NCI-H526 (cell line): Measurements from ENCODE around the gene LRR1.

ENCODE experiments used
- DNase-seq, 2 experiments: peaks; one replicate each; lab custom pipeline; 2025; lab: John Stamatoyannopoulos, UW

The LRR1 gene

DNA sequence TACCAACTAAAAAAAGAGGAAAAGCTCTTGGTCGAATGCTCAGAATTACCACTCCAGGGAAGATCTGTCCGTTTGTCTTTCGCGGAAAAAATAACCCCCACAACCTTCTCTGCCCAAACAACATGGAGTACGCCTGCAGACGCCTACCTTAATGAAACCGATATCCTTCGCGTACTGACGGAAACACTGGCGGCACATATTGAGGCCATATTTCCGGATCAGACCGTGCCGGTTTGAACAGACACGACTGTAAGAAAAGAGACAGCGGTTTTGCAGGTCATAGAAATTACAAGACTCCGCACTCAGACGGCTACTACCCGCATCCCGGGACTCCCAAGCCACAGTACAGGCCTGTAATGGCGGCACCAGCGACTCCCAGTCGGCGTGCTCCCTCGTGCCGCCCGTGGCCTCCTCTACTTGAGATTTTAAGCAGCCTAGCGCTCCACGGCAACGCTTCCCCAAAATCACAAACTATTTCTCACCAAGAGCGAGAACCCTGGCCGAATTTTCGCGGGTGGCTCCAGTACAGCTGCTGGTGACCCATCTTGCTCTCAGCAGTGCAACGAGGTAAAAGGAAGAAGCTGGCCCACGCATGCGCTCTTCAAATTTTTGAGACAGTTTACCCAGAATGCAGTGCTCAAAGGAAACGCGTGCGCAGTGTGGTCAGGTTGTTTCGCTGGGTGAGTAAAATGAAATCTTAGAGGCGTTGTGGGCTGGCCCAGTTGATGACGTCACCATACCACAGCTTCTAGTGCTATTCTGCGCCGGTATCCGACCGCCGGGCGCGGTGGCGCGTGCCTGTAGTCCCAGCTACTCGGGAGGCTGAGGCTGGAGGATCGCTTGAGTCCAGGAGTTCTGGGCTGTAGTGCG lies 12.7 kb upstream of the LRR1 start, which contains the start of gene RPS29:
TSS of gene RPS29 (minus strand) at position 578 of the 870 bp plus-strand sequence. CDS start at position 544, 34 bp downstream.
- peak; percentile 97 to 99 for DNase-seq

DNA sequence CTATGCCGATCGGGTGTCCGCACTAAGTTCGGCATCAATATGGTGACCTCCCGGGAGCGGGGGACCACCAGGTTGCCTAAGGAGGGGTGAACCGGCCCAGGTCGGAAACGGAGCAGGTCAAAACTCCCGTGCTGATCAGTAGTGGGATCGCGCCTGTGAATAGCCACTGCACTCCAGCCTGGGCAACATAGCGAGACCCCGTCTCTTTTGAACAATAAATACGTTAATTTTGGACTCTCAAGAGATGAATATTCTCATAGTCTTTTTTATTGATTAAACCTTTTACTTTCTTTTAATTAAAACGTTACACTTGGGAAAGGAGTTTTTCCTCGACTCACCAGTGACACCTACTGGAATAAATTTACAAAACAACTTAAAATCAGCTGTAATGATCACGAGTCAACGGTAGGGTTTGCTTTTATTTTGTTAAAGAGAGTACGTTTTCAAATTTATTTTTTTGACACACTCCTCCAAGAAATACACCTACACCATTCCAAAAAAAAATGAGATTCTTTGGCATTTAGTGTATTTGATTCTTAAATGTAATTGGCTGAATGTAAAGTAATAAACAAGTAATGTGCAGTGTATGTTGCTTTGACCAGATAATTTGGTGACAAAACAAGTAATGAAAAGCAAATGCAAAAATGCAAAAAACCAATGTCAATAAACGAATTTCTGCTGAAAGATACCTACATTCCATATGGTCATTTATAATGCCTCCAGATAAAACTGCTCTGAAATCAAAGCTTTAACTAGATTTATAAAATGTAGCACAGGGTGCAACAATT lies 11.9 kb upstream of the LRR1 start:
- peak; percentile 68 to 79 for DNase-seq

DNA sequence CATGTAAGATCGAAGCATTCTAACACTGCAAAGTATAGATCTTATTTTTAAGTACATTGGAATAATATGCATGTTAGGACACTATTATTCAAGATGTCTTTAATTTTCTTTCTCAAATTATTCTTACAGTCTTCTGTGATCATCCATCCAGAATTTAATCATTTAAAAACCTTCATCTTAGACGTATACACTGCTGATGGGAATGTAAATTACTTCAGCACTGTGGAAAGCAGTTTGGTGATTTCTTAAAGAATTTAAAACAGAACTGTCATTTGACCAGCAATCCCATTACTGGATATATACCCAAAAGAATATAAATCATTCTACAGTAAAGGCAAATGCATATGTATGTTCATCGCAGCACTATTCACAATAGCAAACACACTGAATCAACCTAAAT lies 9.4 kb upstream of the LRR1 start:
- DNase-seq = no peak

DNA sequence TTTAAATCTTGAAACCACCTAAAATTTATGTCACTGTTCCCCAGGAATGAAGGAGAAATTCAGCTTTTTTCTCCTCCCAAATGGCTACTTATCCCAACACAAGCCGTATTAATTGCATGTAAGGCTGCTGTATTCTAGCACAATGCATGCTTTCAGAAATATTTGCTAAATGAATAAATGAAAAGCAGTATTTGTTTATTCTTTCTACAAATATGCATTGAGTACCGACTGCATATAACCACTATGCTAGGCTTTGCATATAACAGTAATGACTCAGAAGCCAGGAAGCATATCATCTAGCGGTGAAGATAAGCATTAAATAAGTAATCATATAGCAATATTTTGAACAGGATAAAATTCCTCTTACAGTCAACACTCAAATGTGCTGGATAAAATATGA lies 5.7 kb upstream of the LRR1 start:
- DNase-seq = peak; percentile 77 to 85

DNA sequence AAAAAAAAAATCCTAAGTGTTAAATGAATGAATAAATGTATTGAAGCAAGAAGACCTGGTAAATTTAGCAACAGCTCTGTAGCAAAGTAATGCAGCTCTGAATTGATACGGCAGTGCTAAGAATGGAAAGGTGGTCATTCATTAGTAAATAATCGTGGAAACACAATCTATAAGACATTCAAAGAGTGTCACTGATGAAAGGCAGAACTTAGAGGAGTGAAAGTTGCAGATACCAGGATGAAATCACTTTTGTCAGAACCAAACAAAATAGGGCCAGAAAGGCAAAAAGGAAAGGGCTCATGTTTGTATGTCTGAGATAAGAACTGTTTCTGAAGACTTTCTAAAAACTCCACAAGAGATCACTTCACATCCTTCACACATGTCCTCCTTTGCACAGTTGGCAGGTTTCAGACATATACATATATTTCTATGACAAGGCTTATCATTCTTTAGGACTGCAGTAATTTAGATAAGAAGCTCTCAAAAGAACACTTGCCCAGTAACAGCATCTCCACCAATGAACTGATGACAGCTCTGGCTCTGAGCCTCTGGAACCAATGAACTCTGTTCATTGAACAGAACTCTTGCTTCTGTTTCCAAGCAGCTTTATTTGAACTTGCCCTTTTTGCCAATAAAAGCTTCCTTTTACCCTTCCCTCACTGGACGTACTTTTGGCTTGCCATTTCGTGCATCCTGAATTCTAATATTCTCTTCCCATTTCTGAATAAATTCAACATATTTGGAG lies 4.2 kb upstream of the LRR1 start:
- no peak for DNase-seq

GRCh38 chr14:49598189-49598484 lies 603 bp upstream of the LRR1 start:
- DNase-seq = peak in 1 of 2 experiments; percentile 44

DNA sequence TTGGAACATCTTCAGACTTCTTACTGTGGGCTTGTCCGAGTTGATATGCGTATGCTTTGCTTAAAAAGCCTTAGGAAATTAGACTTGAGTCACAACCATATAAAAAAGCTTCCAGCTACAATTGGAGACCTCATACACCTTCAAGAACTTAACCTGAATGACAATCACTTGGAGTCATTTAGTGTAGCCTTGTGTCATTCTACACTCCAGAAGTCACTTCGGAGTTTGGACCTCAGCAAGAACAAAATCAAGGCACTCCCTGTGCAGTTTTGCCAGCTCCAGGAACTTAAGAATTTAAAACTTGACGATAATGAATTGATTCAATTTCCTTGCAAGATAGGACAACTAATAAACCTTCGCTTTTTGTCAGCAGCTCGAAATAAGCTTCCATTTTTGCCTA lies 8.8 kb downstream of the LRR1 start:
- no peak for DNase-seq

GRCh38 chr14:49612251-49612650 lies 13.5 kb downstream of the LRR1 start:
- DNase-seq = no peak

DNA sequence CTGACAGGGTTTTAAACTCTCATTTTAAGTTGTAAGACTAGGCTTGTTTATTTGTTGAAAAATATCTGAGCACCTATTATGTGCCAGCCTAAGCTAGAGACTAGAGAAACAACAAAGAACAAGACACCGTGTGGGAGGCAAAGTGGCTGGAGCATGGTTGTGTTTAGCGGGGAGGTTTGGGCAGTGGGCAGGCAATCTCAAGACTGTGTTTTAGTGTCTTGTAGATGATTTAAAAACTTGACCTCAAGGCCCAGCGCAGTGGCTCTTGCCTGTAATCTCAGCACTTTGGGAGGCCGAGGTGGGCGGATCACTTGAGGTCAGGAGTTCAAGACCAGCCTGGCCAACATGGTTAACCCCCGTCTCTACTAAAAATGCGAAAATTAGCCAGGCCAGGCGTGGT lies 13.9 kb downstream of the LRR1 start:
- DNase-seq = no peak

GRCh38 chr14:49614196-49614595 lies 15.5 kb downstream of the LRR1 start:
- no peak for DNase-seq

GRCh38 chr14:49615776-49616175 lies 17.0 kb downstream of the LRR1 start:
- DNase-seq = no peak

- no peak for DNase-seq
Measured at GRCh38 chr14:49617852-49618519, 19.2 kb downstream of the LRR1 start.

GRCh38 chr14:49619273-49619672 lies 20.5 kb downstream of the LRR1 start:
- peak in 1 of 2 experiments; percentile 6 for DNase-seq

- peak in 1 of 2 experiments; percentile 38 for DNase-seq
Measured at GRCh38 chr14:49619730-49620129, 21.0 kb downstream of the LRR1 start.

- peak; percentile 93 to 98 for DNase-seq
Measured at GRCh38 chr14:49620182-49621113, 21.7 kb downstream of the LRR1 start, which contains the start of the genes MGAT2 and RPL36AL. TSS of gene MGAT2 (plus strand) at chr14:49620799. CDS start at chr14:49621269, 470 bp downstream. TSS of gene RPL36AL (minus strand) at chr14:49620626. CDS start at chr14:49619104, 1,522 bp downstream.

DNA sequence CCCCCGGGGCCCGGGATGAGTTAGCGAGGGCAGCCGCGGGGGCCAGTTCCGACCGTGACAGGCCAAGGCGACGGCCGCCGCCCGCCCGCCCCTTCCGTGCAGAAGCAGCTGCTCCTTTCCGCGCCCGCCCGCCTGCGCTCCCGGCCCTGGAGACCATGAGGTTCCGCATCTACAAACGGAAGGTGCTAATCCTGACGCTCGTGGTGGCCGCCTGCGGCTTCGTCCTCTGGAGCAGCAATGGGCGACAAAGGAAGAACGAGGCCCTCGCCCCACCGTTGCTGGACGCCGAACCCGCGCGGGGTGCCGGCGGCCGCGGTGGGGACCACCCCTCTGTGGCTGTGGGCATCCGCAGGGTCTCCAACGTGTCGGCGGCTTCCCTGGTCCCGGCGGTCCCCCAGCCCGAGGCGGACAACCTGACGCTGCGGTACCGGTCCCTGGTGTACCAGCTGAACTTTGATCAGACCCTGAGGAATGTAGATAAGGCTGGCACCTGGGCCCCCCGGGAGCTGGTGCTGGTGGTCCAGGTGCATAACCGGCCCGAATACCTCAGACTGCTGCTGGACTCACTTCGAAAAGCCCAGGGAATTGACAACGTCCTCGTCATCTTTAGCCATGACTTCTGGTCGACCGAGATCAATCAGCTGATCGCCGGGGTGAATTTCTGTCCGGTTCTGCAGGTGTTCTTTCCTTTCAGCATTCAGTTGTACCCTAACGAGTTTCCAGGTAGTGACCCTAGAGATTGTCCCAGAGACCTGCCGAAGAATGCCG lies 22.6 kb downstream of the LRR1 start:
- DNase-seq = peak; percentile 25 to 79

- peak in 1 of 2 experiments; percentile 19 for DNase-seq
Measured at GRCh38 chr14:49622022-49622607, 23.4 kb downstream of the LRR1 start.

GRCh38 chr14:49623387-49623786 lies 24.6 kb downstream of the LRR1 start:
- DNase-seq = no peak
